ENCODE results near the gene EPO. TPM values are rescaled to one million over a fixed set of nuclear protein-coding genes. Genes with fewer than 3 reads are reported as not detected.

The EPO gene
- total RNA-seq, 1 donor from 2014 or later = not detected

Other genes starting within 250 kb of the EPO start
- 148 TPM for gene TSC22D4, start 241.3 kb upstream of the EPO start, total RNA-seq
- 9.1 TPM for gene NYAP1, start 236.5 kb upstream of the EPO start, total RNA-seq
- gene AGFG2, start 181.3 kb upstream of the EPO start, total RNA-seq = 30.6 TPM
- gene SAP25, start 146.6 kb upstream of the EPO start, total RNA-seq = 13.6 TPM
- 75.7 TPM for gene LRCH4, start 134.3 kb upstream of the EPO start, total RNA-seq
- gene FBXO24, start 134.1 kb upstream of the EPO start, total RNA-seq = 1.2 TPM
- gene PCOLCE, start 118.1 kb upstream of the EPO start, total RNA-seq = 138 TPM
- 23.0 TPM for gene MOSPD3, start 107.9 kb upstream of the EPO start, total RNA-seq
- 1.2 TPM for gene TFR2, start 78.9 kb upstream of the EPO start, total RNA-seq
- gene ACTL6B, start 64.0 kb upstream of the EPO start, total RNA-seq = not detected
- 179 TPM for gene GNB2, start 46.7 kb upstream of the EPO start, total RNA-seq
- 58.8 TPM for gene GIGYF1, start 26.2 kb upstream of the EPO start, total RNA-seq
- gene POP7, start 14.3 kb upstream of the EPO start, total RNA-seq = 16.6 TPM
- not detected for gene ZAN, start 13.1 kb downstream of the EPO start, total RNA-seq
- 49.5 TPM for gene EPHB4, start 107.1 kb downstream of the EPO start, total RNA-seq
- 28.7 TPM for gene SLC12A9, start 132.2 kb downstream of the EPO start, total RNA-seq
- 62.6 TPM for gene TRIP6, start 146.9 kb downstream of the EPO start, total RNA-seq
- gene SRRT, start 154.6 kb downstream of the EPO start, total RNA-seq = 114 TPM
- 2.9 TPM for gene UFSP1, start 169.2 kb downstream of the EPO start, total RNA-seq
- gene ACHE, start 175.4 kb downstream of the EPO start, total RNA-seq = 0.94 TPM
- 0.36 TPM for gene MUC3A, start 229.1 kb downstream of the EPO start, total RNA-seq
- not detected for gene MUC12, start 249.1 kb downstream of the EPO start, total RNA-seq